B cell (primary cell): ENCODE results near the gene SYNGR3. TPM values are rescaled to one million over a fixed set of nuclear protein-coding genes. Genes with fewer than 3 reads are reported as not detected.
A peak's percentile ranks its signal among the peaks of the same experiment; 100 is the strongest.

Source experiments
- ATAC-seq: fragments of 200-7000 bp; cut with Tn5 transposase; one replicate; pipeline ENCODE4 v1.10.0; 2021; ENCODE audit warnings: low read depth, mild to moderate bottlenecking, moderate number of reproducible peaks, moderate library complexity
- CTCF ChIA-PET: fragments of 350-600 bp; sonication (Branson Sonifier 250); formaldehyde crosslinking; loops from one replicate; lab custom pipeline; 2021; ENCODE audit warnings: antibody characterized with exemption, inconsistent platforms; lab: Charles Lee
- POLR2A ChIA-PET: fragments of 350-600 bp; sonication (Branson Sonifier 250); formaldehyde crosslinking; loops from one replicate; lab custom pipeline; 2021; ENCODE audit warnings: antibody characterized with exemption; lab: Charles Lee
- DNase-seq: peaks from one replicate; pipeline ENCODE4 v3.0.0; 2013
- H2AFZ ChIP-seq: 2 replicates; pipeline ENCODE4 v1.6.1; 2012; ENCODE audit warnings: mild to moderate bottlenecking, low read depth, low read length; ENCODE audit not compliant: insufficient read depth, poor library complexity, severe bottlenecking
- H3K27ac ChIP-seq, 2 donors: 1 replicate in 1 of 2; 2 replicates in 1 of 2; pipeline ENCODE4 v1.5.1; 2012 to 2013; ENCODE audit warnings: low read length in 2 of 2, mild to moderate bottlenecking in 2 of 2, moderate library complexity in 1 of 2
- H3K27me3 ChIP-seq, 4 experiments: fragments of 200-600 bp in 1 of 4; sonication (generic) in 1 of 4; replicated peaks in 1 of 4; 1 replicate in 2 of 4; 2 replicates in 2 of 4; pipeline versions ENCODE4 v1.6.1 to v1.7.0; 2013 to 2016; ENCODE audit warnings: low read length in 3 of 4, mild to moderate bottlenecking in 2 of 4, mixed read lengths in 1 of 4, moderate library complexity in 1 of 4; ENCODE audit not compliant: insufficient read depth in 4 of 4, control insufficient read depth in 3 of 4; ENCODE audit errors: control extremely low read depth in 1 of 4
- H3K36me3 ChIP-seq, 2 experiments: replicated peaks in 1 of 2; 1 replicate in 1 of 2; 2 replicates in 1 of 2; pipeline versions ENCODE4 v1.6.1 to v1.7.1; 2013; ENCODE audit warnings: low read length in 1 of 2; ENCODE audit not compliant: insufficient read depth in 2 of 2, control insufficient read depth in 1 of 2; ENCODE audit errors: control extremely low read depth in 1 of 2, extremely low read depth in 1 of 2
- H3K4me1 ChIP-seq, 2 donors: fragments of 200-600 bp in 1 of 2; sonication (generic) in 1 of 2; 1 replicate in 1 of 2; 2 replicates in 1 of 2; pipeline versions ENCODE4 v1.5.1 to v1.6.1; 2013 to 2017; ENCODE audit warnings: low read length in 2 of 2; ENCODE audit not compliant: control insufficient read depth in 2 of 2, insufficient read depth in 2 of 2
- H3K4me2 ChIP-seq: replicated peaks from 2 replicates; pipeline ENCODE3; 2012; ENCODE audit warnings: mild to moderate bottlenecking, low read depth, low read length; ENCODE audit not compliant: poor library complexity, severe bottlenecking
- H3K4me3 ChIP-seq, 5 experiments: fragments of 200-600 bp in 1 of 5; sonication (generic) in 1 of 5; 1 replicate in 3 of 5; 2 replicates in 2 of 5; pipeline versions ENCODE4 v1.5.1 to v1.7.0; 2011 to 2016; ENCODE audit warnings: low read length in 4 of 5, mild to moderate bottlenecking in 4 of 5, low read depth in 2 of 5, control low read depth in 1 of 5, moderate library complexity in 1 of 5; ENCODE audit not compliant: insufficient read depth in 1 of 5; ENCODE audit errors: control extremely low read depth in 1 of 5, extremely low read depth in 1 of 5
- H3K79me2 ChIP-seq: fragments of 200-600 bp; sonication (generic); one replicate; pipeline ENCODE4 v1.6.0; 2016; ENCODE audit warnings: low read length; ENCODE audit not compliant: control insufficient read depth, insufficient read depth
- H3K9ac ChIP-seq: fragments of 200-600 bp; sonication (generic); 2 replicates; pipeline ENCODE4 v1.6.1; 2017; ENCODE audit warnings: mild to moderate bottlenecking, low read length, moderate library complexity
- H3K9me3 ChIP-seq, 3 donors: one replicate each; pipeline versions ENCODE4 v1.6.1 to v1.7.1; 2013; ENCODE audit warnings: low read length in 2 of 3; ENCODE audit not compliant: control insufficient read depth in 2 of 3, insufficient read depth in 1 of 3; ENCODE audit errors: control extremely low read depth in 1 of 3
- H4K20me1 ChIP-seq: 2 replicates; pipeline ENCODE4 v1.6.0; 2012; ENCODE audit warnings: mild to moderate bottlenecking, low read length; ENCODE audit not compliant: insufficient read depth, control insufficient read depth, poor library complexity, severe bottlenecking
- H3K27ac Mint-ChIP-seq: one replicate; pipeline ENCODE4 v1.8.0; 2021; ENCODE audit warnings: mixed read lengths
- H3K27me3 Mint-ChIP-seq: one replicate; pipeline ENCODE4 v1.8.0; 2021; ENCODE audit warnings: mixed read lengths
- H3K4me1 Mint-ChIP-seq: one replicate; pipeline ENCODE4 v1.8.0; 2021; ENCODE audit warnings: mixed read lengths
- H3K4me3 Mint-ChIP-seq: one replicate; pipeline ENCODE4 v1.8.0; 2021; ENCODE audit warnings: mixed read lengths
- H3K9me3 Mint-ChIP-seq: one replicate; pipeline ENCODE4 v1.8.0; 2022; ENCODE audit warnings: mixed read lengths; ENCODE audit not compliant: insufficient read depth
- EZH2 ChIP-seq: IDR thresholded peaks from 2 replicates; pipeline ENCODE4 v1.6.1; 2012; ENCODE audit warnings: borderline replicate concordance, low read depth, mild to moderate bottlenecking, moderate library complexity, low read length; ENCODE audit not compliant: insufficient read depth, poor library complexity, severe bottlenecking
- WGBS: methylation state at CpG from one replicate; pipeline ENCODE4 v1.1.5; 2013; ENCODE audit warnings: missing lambda C conversion rate; ENCODE audit not compliant: insufficient coverage; 5-methylcytosine and 5-hydroxymethylcytosine counted together
- intact Hi-C: fragments of 100-400 bp; cut with micrococcal nuclease; formaldehyde crosslinking; loops from one replicate; pipeline ENCODE4 v1.10.0; 2022
- polyA plus RNA-seq: library from polyadenylated mRNA; depleted of rRNA; stranded (reverse); fragments of >200 nt; gene quantifications from 2 replicates; pipeline ENCODE4 v1.2.3, GENCODE V29; 2012
- total RNA-seq, 2 donors: library from RNA; stranded (reverse); fragments of 120-200 nt in 1 of 2; gene quantifications; 1 replicate in 1 of 2; 2 replicates in 1 of 2; pipeline versions ENCODE4 v1.2.3 to v1.2.4, GENCODE V29; 2013 to 2022
- TF ChIP-seq, protein P1 (sequence below): fragments of 200-600 bp; IDR thresholded peaks from one replicate; pipeline ENCODE4 v1.8.0; 2022; ENCODE audit warnings: antibody characterized with exemption, mild to moderate bottlenecking

SYNGR3 gene
- total and polyA plus RNA-seq, 2 donors (not counting 1 experiment from before 2014, with no cell fraction given): 19.5 to 19.8 TPM

DNA sequence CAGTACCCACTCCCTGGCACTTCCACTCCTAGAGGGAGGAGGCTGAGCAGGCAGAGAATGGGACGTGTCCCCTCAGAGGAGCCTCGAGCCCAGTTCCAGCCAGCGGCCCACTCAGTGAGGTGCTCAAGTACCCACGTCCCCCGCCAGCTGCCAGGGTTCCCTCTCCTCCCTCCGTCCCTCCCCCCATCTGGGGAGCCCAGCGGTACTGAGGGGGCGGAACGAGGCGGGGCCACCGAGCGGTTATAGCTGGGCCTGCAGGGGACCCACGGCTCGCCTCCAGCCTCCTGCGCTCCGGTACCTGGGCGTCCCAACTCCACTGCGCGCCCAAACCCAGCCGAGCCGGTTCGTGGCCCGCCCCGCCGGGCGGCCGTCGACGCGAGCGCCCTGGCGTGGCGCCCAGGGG, 29.7 kb downstream of the SYNGR3 start, which contains the start of gene NPW:
TSS of gene NPW (plus strand) at position 268 of the 403 bp plus-strand sequence.
- Histone ChIP-seq H3K9ac (no peak within 1 kb of the TSS), H2AFZ (peak within 1 kb of the TSS; percentile 42), H3K4me1 (peaks cover 23 to 29% of the 10 kb centered on the region in 2 donors), H3K4me2 (peak within 1 kb of the TSS; percentile 67), H3K27ac (no peak within 1 kb of the TSS), H3K36me3 (no peaks in the 10 kb centered on the region), H3K4me3 (no peak within 1 kb of the TSS), H3K79me2 (no peaks in the 10 kb centered on the region), H3K27me3 (peaks cover 0 to 43% (median 14%) of the 10 kb centered on the region in 4 experiments), H4K20me1 (no peaks in the 10 kb centered on the region), H3K9me3 (no peaks in the 10 kb centered on the region)
- Mint-ChIP-seq H3K4me3 (peak within 1 kb of the TSS; percentile 37), H3K9me3 (no peaks in the 10 kb centered on the region), H3K27ac (no peak within 1 kb of the TSS), H3K27me3 (peaks cover 21% of the 10 kb centered on the region), H3K4me1 (peaks cover 15% of the 10 kb centered on the region)
- ATAC-seq: no peak
- CTCF ChIA-PET: interaction anchor here (2.2 kb wide), 1 partner anchor 121 kb away, joined by 14 read pairs; no protein-coding TSS in a partner anchor
- peak; percentile 58 for DNase-seq
- TF ChIP-seq EZH2: no peak
- TF ChIP-seq, protein P1, sequence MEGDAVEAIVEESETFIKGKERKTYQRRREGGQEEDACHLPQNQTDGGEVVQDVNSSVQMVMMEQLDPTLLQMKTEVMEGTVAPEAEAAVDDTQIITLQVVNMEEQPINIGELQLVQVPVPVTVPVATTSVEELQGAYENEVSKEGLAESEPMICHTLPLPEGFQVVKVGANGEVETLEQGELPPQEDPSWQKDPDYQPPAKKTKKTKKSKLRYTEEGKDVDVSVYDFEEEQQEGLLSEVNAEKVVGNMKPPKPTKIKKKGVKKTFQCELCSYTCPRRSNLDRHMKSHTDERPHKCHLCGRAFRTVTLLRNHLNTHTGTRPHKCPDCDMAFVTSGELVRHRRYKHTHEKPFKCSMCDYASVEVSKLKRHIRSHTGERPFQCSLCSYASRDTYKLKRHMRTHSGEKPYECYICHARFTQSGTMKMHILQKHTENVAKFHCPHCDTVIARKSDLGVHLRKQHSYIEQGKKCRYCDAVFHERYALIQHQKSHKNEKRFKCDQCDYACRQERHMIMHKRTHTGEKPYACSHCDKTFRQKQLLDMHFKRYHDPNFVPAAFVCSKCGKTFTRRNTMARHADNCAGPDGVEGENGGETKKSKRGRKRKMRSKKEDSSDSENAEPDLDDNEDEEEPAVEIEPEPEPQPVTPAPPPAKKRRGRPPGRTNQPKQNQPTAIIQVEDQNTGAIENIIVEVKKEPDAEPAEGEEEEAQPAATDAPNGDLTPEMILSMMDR: no peak
- POLR2A ChIA-PET: interaction anchor here (1.0 to 1.3 kb wide), 2 partner anchors 121 to 130 kb away, joined by 3 to 4 read pairs; no protein-coding TSS in a partner anchor
- WGBS: 2% methylated on average over 33 of the region's 33 CpGs
- intact Hi-C loops: no loop called here
